HL-60 (cell line): ENCODE results near the gene TSPEAR.

ENCODE experiments used
- DNase-seq, 2 experiments: peaks; one replicate each; pipeline ENCODE4 v3.0.0-alpha.2; 2010 to 2020; ENCODE audit warnings: low read depth in 1 of 2, low spot score in 1 of 2
- H3K27ac ChIP-seq: fragments of 250-450 bp; sonication (Bioruptor Pico); replicated peaks from 2 replicates; pipeline ENCODE4 v1.5.1; 2020; ENCODE audit warnings: mild to moderate bottlenecking, moderate library complexity
- H3K27me3 ChIP-seq: fragments of 250-450 bp; sonication (Bioruptor Pico); 2 replicates; pipeline ENCODE4 v1.5.1; 2021; ENCODE audit warnings: mild to moderate bottlenecking, moderate library complexity; ENCODE audit not compliant: insufficient read depth, poor library complexity, severe bottlenecking
- H3K4me3 ChIP-seq: replicated peaks from 2 replicates; pipeline ENCODE4 v1.5.1; 2011; ENCODE audit warnings: mild to moderate bottlenecking, control low read depth, low read length; ENCODE audit not compliant: insufficient read depth
- CTCF ChIP-seq: IDR thresholded peaks from one replicate; pipeline ENCODE4 v1.5.1; 2011; ENCODE audit warnings: low read length, control low read depth, inconsistent platforms; ENCODE audit not compliant: insufficient read depth
- GABPA ChIP-seq: IDR thresholded peaks from 2 replicates; pipeline ENCODE4 v1.6.1; 2012; ENCODE audit warnings: low read depth
- POLR2AphosphoS5 ChIP-seq: IDR thresholded peaks from 2 replicates; pipeline ENCODE4 v1.6.1; 2012; ENCODE audit warnings: low read depth
- REST ChIP-seq: IDR thresholded peaks from 2 replicates; pipeline ENCODE4 v1.6.1; 2012; ENCODE audit warnings: low read depth; ENCODE audit not compliant: insufficient replicate concordance
- SPI1 ChIP-seq: IDR thresholded peaks from 2 replicates; pipeline ENCODE4 v1.6.1; 2012; ENCODE audit warnings: low read depth, mild to moderate bottlenecking, borderline replicate concordance

TSPEAR gene

GRCh38 chr21:44500111-44500510 lies 211.3 kb downstream of the TSPEAR start:
- TF ChIP-seq POLR2AphosphoS5: no peak
- no peak for TF ChIP-seq CTCF
- no peak for TF ChIP-seq SPI1
- TF ChIP-seq GABPA: no peak
- no peak for TF ChIP-seq REST
- Histone ChIP-seq H3K27ac (no peak overlapping the region), H3K4me3 (no peak overlapping the region), H3K27me3 (no peaks in the 10 kb centered on the region)
- no peak for DNase-seq

- Histone ChIP-seq H3K27ac (no peak overlapping the region), H3K27me3 (no peaks in the 10 kb centered on the region), H3K4me3 (no peak overlapping the region)
- TF ChIP-seq REST (peak; percentile 46), POLR2AphosphoS5 (no peak)
- no peak for DNase-seq
These were observed 211.7 kb downstream of the TSPEAR start for GRCh38 chr21:44499631-44500030.

GRCh38 chr21:44499211-44499560 lies 212.2 kb downstream of the TSPEAR start:
- H3K4me3 ChIP-seq: no peak overlapping the region
- TF ChIP-seq GABPA: no peak
- no peak for TF ChIP-seq POLR2AphosphoS5
- TF ChIP-seq REST: no peak
- no peak for TF ChIP-seq SPI1
- no peak for TF ChIP-seq CTCF
- no peak for DNase-seq
- H3K27ac ChIP-seq: no peak overlapping the region
- no peaks in the 10 kb centered on the region for H3K27me3 ChIP-seq
